Smooth muscle cell (in vitro differentiated cells): Measurements from ENCODE around the gene NRARP. TPM values are rescaled to one million over a fixed set of nuclear protein-coding genes. Genes with fewer than 3 reads are reported as not detected.

Experiments
- DNase-seq: peaks from one replicate; lab custom pipeline; 2025; ENCODE audit not compliant: unreplicated experiment; lab: John Stamatoyannopoulos, UW
- H2AFZ ChIP-seq: fragments of 200-600 bp; sonication (generic); 2 replicates; pipeline ENCODE4 v1.6.0; 2016; ENCODE audit warnings: antibody characterized with exemption, low read depth, mild to moderate bottlenecking
- H3F3A ChIP-seq: fragments of 200-600 bp; sonication (generic); 2 replicates; pipeline ENCODE4 v1.6.0; 2017; ENCODE audit warnings: antibody characterized with exemption, low read depth
- H3K27ac ChIP-seq: fragments of 200-600 bp; sonication (generic); 2 replicates; pipeline ENCODE4 v1.5.1; 2016; ENCODE audit warnings: low read depth, mild to moderate bottlenecking
- H3K27me3 ChIP-seq: fragments of 200-600 bp; sonication (generic); 2 replicates; pipeline ENCODE4 v1.6.1; 2016; ENCODE audit warnings: low read depth, mild to moderate bottlenecking
- H3K36me3 ChIP-seq: fragments of 200-600 bp; sonication (generic); 2 replicates; pipeline ENCODE4 v1.5.1; 2016; ENCODE audit warnings: low read depth
- H3K4me1 ChIP-seq: fragments of 200-600 bp; sonication (generic); 2 replicates; pipeline ENCODE4 v1.5.1; 2016; ENCODE audit warnings: low read depth
- H3K4me2 ChIP-seq: fragments of 200-600 bp; sonication (generic); 2 replicates; pipeline ENCODE4 v1.6.0; 2016; ENCODE audit warnings: mild to moderate bottlenecking
- H3K4me3 ChIP-seq: fragments of 200-600 bp; sonication (generic); 2 replicates; pipeline ENCODE4 v1.5.1; 2016; ENCODE audit warnings: mild to moderate bottlenecking
- H3K79me2 ChIP-seq: fragments of 200-600 bp; sonication (generic); 2 replicates; pipeline ENCODE4 v1.6.0; 2016; ENCODE audit warnings: low read depth, mild to moderate bottlenecking
- H3K9ac ChIP-seq: fragments of 200-600 bp; sonication (generic); 2 replicates; pipeline ENCODE4 v1.6.0; 2016; ENCODE audit warnings: low read depth
- H3K9me3 ChIP-seq: fragments of 200-600 bp; sonication (generic); replicated peaks from 2 replicates; pipeline ENCODE4 v1.5.1; 2016; ENCODE audit warnings: low read depth
- H4K20me1 ChIP-seq: fragments of 200-600 bp; sonication (generic); 2 replicates; pipeline ENCODE4 v1.6.0; 2016; ENCODE audit warnings: low read depth
- WGBS: methylation state at CpG from one replicate; pipeline ENCODE4 v1.1.7; 2016; ENCODE audit warnings: low lambda C conversion rate; 5-methylcytosine and 5-hydroxymethylcytosine counted together
- polyA plus RNA-seq: library from polyadenylated mRNA; unstranded; fragments of >200 nt; fragmentation: Nextera tagmentation; extraction: Ambion mirVana; gene quantifications from 2 replicates; pipeline ENCODE4 v1.2.1, GENCODE V29; 2016
- total RNA-seq: library from RNA; depleted of rRNA; stranded (reverse); fragments of >200 nt; gene quantifications from 2 replicates; pipeline ENCODE4 v1.2.3, GENCODE V29; 2014
- TF ChIP-seq, protein P1 (sequence below): fragments of 200-600 bp; sonication (generic); IDR thresholded peaks from 2 replicates; pipeline ENCODE4 v1.5.1; 2017; ENCODE audit warnings: borderline replicate concordance, mild to moderate bottlenecking, antibody characterized with exemption; ENCODE audit not compliant: insufficient read depth, poor library complexity, severe bottlenecking

The NRARP gene
- total and polyA plus RNA-seq, 2 experiments from 2014 or later = 3.0 to 3.7 TPM

DNA sequence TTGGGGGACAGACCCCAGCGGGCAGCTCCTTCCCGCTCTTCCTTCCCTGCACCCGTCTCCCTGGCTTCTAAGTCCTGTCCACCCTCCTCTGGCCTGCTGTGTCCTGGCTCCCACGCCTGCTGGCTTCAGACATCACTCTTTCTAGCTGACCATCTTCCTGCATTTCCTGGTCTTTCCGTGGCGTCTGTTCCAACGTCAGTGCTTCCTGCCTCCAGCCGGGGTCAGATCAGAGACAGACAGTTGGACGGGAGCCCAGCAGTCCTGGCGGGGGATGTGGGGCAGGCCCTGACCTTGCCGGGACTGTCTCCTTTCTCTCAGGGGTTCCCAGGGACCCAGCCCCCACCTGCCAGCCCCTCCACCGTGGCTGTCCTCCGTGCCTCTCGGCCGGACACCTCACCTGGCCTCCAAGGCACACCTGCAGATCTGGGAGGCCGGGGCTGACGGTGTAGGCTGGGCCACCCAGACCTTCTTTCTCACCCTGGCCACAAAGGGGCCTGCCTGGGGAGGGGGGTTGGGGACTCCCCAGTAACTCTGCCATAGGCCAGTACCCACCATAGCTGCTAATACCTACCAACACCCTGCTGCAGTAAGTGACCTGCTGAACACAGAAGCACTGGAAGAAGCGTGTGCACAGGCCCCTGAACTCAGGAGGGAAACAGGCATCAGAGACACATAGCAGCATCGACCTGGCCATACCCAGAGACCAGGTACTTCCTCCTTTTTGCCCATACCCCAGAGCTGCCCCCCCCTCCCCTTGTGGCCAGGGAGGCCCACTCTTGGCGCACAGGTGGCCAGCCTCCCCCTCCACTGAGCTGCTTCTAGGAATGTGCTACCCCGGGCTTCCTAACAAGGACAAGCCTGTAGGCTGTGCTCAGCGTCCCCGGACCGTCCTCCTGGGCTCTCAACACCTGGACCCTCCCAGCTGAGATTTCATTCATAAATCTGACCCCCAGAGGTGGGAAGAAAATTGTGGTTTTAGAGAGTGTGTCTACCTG, 5.1 kb downstream of the NRARP start:
- no peak overlapping the region for H3K4me3 ChIP-seq
- H3K79me2 ChIP-seq = no peaks in the 10 kb centered on the region
- no peaks in the 10 kb centered on the region for H3K9me3 ChIP-seq
- TF ChIP-seq, protein P1, sequence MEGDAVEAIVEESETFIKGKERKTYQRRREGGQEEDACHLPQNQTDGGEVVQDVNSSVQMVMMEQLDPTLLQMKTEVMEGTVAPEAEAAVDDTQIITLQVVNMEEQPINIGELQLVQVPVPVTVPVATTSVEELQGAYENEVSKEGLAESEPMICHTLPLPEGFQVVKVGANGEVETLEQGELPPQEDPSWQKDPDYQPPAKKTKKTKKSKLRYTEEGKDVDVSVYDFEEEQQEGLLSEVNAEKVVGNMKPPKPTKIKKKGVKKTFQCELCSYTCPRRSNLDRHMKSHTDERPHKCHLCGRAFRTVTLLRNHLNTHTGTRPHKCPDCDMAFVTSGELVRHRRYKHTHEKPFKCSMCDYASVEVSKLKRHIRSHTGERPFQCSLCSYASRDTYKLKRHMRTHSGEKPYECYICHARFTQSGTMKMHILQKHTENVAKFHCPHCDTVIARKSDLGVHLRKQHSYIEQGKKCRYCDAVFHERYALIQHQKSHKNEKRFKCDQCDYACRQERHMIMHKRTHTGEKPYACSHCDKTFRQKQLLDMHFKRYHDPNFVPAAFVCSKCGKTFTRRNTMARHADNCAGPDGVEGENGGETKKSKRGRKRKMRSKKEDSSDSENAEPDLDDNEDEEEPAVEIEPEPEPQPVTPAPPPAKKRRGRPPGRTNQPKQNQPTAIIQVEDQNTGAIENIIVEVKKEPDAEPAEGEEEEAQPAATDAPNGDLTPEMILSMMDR = no peak
- peaks cover 58% of the 10 kb centered on the region for H3K27me3 ChIP-seq
- WGBS = 71% methylated on average over 22 of the region's 24 CpGs
- H4K20me1 ChIP-seq = peaks cover 9% of the 10 kb centered on the region
- H3K4me1 ChIP-seq = peaks cover 25% of the 10 kb centered on the region
- no peak overlapping the region for H2AFZ ChIP-seq
- DNase-seq = no peak
- no peaks in the 10 kb centered on the region for H3K36me3 ChIP-seq
- no peak overlapping the region for H3K9ac ChIP-seq
- no peak overlapping the region for H3K27ac ChIP-seq
- no peaks in the 10 kb centered on the region for H3F3A ChIP-seq
- H3K4me2 ChIP-seq = no peak overlapping the region

- DNase-seq = no peak
- Histone ChIP-seq H3K27ac (no peak overlapping the region), H3K9ac (no peak overlapping the region), H3K4me3 (peak overlapping the region; percentile 31), H3K4me1 (peaks cover 25% of the 10 kb centered on the region), H3K36me3 (no peaks in the 10 kb centered on the region), H4K20me1 (peaks cover 9% of the 10 kb centered on the region), H3F3A (no peaks in the 10 kb centered on the region), H2AFZ (no peak overlapping the region), H3K9me3 (no peaks in the 10 kb centered on the region), H3K79me2 (no peaks in the 10 kb centered on the region), H3K27me3 (peaks cover 58% of the 10 kb centered on the region), H3K4me2 (peak overlapping the region; percentile 60)
- TF ChIP-seq, protein P1 = no peak
- WGBS = 11% methylated on average over 53 of the region's 78 CpGs
These were observed 6.0 kb downstream of the NRARP start for GRCh38 chr9:137295849-137296669.

DNA sequence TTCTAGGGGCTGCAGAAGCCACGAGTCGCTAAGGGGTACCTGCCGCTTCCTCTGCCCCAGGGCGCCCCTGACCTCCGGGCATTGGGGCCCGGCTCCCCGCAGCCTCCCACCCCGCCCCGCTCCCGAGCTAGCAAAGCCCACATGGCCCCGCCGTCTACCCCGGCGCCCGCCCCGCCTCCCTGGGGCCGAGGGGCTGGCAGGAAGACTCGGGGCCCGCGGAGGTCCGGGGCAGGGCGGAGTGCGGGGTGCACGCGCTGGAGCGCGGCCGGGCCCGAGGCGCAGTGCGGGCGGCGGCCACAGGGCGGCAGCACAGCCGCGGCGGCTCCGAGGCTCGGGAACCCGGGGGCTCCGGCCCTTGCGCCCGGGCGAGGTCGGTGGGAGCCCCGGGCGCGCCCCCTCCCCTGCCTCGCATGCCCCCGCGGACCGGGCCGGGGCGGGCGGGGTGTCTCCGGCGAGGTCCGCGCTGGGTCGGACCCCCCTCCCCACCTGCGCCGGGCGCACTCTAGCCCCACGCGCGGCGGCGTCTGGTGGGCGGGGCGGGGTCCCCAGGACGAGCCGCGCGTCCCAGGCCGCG, 6.7 kb downstream of the NRARP start:
- no peaks in the 10 kb centered on the region for H3K79me2 ChIP-seq
- H3K4me2 ChIP-seq = peak overlapping the region; percentile 60
- H3K36me3 ChIP-seq = no peaks in the 10 kb centered on the region
- TF ChIP-seq, protein P1 = peak; percentile 48
- H2AFZ ChIP-seq = no peak overlapping the region
- H3K9ac ChIP-seq = no peak overlapping the region
- H3F3A ChIP-seq = no peaks in the 10 kb centered on the region
- WGBS = 36% methylated on average over 5 of the region's 76 CpGs
- no peak overlapping the region for H3K27ac ChIP-seq
- H3K27me3 ChIP-seq = peaks cover 55% of the 10 kb centered on the region
- no peak for DNase-seq
- no peaks in the 10 kb centered on the region for H3K9me3 ChIP-seq
- H3K4me3 ChIP-seq = peak overlapping the region; percentile 27
- H4K20me1 ChIP-seq = peaks cover 7% of the 10 kb centered on the region
- peaks cover 22% of the 10 kb centered on the region for H3K4me1 ChIP-seq
